GM06990 (cell line): ENCODE results near the gene STON1.
"Not testable (repeated sequence)": the region's sequence is repeated elsewhere in the genome, so short reads cannot be mapped to it uniquely, and the experiment has no call there.

Source experiments
- DNase-seq: peaks from one replicate; pipeline ENCODE4 v3.0.0-alpha.2; 2011; ENCODE audit not compliant: insufficient read length; ENCODE audit errors: extremely low read depth
- H3K27me3 ChIP-seq: replicated peaks from 2 replicates; pipeline ENCODE4 v1.6.0; 2011; ENCODE audit warnings: low read length; ENCODE audit not compliant: control insufficient read depth, insufficient read depth
- H3K36me3 ChIP-seq: 2 replicates; pipeline ENCODE4 v1.5.1; 2011; ENCODE audit warnings: low read length; ENCODE audit not compliant: control insufficient read depth, insufficient read depth
- H3K4me3 ChIP-seq: replicated peaks from 2 replicates; pipeline ENCODE4 v1.5.1; 2011; ENCODE audit warnings: low read depth, mild to moderate bottlenecking, control low read depth, low read length
- CTCF ChIP-seq: IDR thresholded peaks from 2 replicates; pipeline ENCODE4 v1.5.1; 2011; ENCODE audit warnings: low read length, control low read depth, mild to moderate bottlenecking, inconsistent platforms; ENCODE audit not compliant: insufficient read depth, poor library complexity, severe bottlenecking

The STON1 gene

GRCh38 chr2:48607307-48608014 lies 77.5 kb downstream of the STON1 start:
- Histone ChIP-seq H3K27me3 (no peaks in the 10 kb centered on the region; the same call in 1 of the 2 replicates), H3K36me3 (no peaks in the 10 kb centered on the region), H3K4me3 (no peak overlapping the region)
- TF ChIP-seq CTCF = no peak
- no peak for DNase-seq

DNA sequence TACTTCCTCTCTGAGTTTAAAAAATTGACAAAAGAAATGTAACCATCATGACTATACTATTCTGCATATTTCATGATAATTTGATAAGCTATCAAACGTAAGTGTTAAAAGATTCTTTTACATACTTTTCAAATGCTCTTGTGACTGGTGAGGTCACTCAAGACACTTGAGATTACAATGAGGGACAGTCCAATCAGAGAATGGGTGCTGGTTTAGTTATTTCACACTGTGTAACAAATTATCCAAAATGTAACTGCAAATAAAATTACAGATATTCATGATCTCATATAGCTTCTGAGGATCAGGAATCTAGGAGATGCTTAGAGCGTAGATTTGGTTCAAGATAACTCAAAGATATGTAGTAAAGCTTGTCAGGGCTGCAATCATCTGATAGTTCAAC lies 83.3 kb downstream of the STON1 start:
- DNase-seq = no peak
- TF ChIP-seq CTCF = no peak
- Histone ChIP-seq H3K36me3 (no peaks in the 10 kb centered on the region), H3K4me3 (no peak overlapping the region), H3K27me3 (no peaks in the 10 kb centered on the region)

GRCh38 chr2:48614581-48614980 lies 84.6 kb downstream of the STON1 start:
- H3K4me3 ChIP-seq, H3K36me3 ChIP-seq, DNase-seq, H3K27me3 ChIP-seq: not testable (repeated sequence)

DNA sequence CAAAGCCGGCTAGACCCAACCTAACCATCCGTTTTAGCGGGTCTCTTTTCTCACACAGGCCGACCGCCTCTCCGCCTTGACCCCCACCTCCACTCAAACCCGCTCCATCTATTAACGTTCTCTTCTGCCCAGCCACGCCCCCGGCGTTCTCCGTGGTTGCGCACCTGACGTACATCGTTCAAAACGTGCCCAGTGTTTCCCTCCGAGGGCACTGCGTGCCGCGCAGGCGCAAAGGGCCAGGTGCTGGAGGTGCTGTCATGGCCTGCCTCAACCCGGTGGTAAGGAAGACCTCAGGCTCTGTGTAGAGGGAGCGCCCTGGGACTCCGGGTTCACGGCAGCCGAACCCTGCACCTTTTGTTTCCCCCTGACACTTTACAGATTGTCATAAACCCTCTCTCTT lies 87.7 kb downstream of the STON1 start, which contains the start of gene GTF2A1L:
TSS of gene GTF2A1L (plus strand) at position 239 of the 400 bp plus-strand sequence. CDS start at position 258, 19 bp downstream.
- H3K4me3 ChIP-seq = no peak within 1 kb of the TSS
- H3K27me3 ChIP-seq = no peaks in the 10 kb centered on the region
- no peak for TF ChIP-seq CTCF
- no peak for DNase-seq
- no peaks in the 10 kb centered on the region for H3K36me3 ChIP-seq

DNA sequence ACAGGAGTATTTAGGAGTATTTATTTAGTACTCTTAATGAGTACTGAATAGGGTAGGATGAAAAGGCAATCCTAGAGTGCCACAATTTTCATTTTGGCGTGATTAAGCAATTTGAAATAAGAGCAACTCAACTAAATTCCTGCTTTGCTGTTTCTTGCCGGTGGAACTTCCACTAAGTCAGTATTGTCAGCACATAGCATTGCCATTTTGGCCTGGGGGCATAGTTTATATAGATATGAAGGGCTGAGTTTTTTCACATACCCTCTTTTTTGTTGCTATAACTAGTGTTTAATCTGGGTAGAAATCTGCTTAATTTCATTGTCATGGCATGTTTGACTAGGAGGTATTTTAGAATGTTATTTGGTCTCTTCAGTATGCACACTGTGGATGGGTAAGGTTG lies 89.6 kb downstream of the STON1 start:
- H3K4me3 ChIP-seq = no peak overlapping the region
- H3K36me3 ChIP-seq = no peaks in the 10 kb centered on the region
- no peak for TF ChIP-seq CTCF
- DNase-seq = no peak
- H3K27me3 ChIP-seq = no peaks in the 10 kb centered on the region

DNA sequence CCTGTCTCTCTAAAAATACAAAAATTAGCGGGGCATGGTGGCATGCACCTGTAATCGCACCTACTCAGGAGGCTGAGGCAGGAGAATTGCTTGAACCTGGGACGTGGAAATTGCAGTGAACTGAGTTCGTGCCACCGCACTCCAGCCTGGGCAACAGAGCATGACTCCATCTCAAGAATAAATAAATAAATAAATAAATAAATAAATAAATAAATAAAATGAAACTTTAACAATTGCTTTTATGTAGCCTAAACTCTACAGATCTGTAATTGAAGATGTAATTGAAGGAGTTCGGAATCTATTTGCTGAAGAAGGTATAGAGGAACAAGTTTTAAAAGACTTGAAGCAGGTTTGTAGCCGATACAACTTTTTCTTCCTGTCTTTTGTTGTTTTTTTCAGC lies 90.7 kb downstream of the STON1 start:
- no peaks in the 10 kb centered on the region for H3K27me3 ChIP-seq
- TF ChIP-seq CTCF = no peak
- no peak overlapping the region for H3K4me3 ChIP-seq
- no peak for DNase-seq
- H3K36me3 ChIP-seq = no peaks in the 10 kb centered on the region

DNA sequence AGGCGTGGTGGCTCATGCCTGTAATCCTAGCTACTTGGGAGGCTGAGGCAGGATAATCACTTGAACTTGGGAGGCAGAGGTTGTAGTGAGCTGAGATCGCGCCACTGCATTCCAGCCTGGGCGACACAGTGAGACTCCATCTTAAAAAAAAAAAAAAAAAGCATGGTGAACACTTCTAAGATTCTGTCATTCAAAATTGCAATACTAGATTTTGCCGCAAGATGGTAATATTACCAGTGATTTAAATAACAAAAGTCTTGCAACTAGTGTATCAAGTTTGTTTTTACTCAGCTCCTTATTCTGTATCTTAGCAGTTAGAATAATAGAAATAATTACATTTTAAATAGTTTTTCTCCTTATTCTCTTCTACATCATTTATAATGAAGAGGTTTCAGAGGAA lies 92.7 kb downstream of the STON1 start:
- not testable (repeated sequence) for DNase-seq, H3K27me3 ChIP-seq, H3K36me3 ChIP-seq, H3K4me3 ChIP-seq
